Raji (cell line): ENCODE measurements around the gene PHACTR4.

Experiments used
- POLR2A ChIP-seq: IDR thresholded peaks from 2 replicates; pipeline ENCODE4 v1.6.1; 2011; ENCODE audit warnings: low read depth, low read length, control low read depth; ENCODE audit not compliant: insufficient read depth

PHACTR4 gene

DNA sequence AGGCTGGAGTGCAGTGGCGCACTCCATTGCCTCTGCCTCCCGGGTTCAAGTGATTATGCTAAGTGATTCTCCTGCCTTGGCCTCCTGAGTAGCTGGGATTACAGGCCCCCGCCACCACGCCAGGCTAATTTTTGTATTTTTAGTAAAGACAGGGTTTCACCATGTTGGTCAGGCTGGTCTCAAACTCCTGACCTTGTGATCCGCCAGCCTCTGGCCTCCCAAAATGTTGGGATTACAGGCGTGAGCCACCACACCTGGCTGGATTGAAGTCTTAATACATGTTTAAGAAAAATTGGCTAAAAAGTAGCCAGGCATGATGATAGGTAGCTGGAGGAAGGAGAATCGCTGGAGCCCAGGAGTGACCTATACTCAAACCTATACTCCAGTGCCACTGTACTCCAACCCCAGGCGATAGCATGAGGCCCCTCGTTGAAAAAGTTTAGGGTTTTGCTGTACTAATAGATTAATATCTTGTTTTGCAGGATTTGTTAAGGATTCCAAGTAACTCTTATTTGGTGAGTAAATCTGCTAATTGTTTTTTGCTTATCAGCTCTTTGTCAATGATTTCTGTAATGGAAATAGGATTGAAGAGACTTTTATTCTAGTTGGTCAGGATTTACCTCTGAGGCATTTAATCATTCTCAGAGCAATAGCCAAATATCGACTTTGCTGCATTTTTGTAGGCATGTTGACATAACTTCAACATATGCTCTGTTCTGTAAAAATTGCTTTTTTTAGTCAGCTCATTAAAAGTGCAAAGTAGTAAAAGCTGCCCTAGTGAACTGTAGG is 138.3 kb downstream of the PHACTR4 start:
- TF ChIP-seq POLR2A, result no peak

DNA sequence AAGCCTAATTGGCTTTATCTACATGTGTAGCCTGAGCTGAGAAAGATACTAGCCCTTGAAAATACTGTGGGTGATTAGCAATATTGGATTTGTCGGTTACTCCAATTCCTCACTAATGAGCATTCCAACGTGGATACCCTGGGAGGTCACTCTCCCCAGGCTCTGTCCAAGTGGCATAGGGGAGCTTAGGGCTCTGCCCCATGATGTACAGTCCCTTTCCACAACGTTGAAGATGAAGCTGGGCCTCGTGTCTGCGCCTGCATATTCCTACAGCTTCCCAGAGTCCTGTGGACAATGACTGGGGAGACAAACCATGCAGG is 138.9 kb downstream of the PHACTR4 start:
- no peak; the same call in 1 of the 2 replicates for TF ChIP-seq POLR2A

DNA sequence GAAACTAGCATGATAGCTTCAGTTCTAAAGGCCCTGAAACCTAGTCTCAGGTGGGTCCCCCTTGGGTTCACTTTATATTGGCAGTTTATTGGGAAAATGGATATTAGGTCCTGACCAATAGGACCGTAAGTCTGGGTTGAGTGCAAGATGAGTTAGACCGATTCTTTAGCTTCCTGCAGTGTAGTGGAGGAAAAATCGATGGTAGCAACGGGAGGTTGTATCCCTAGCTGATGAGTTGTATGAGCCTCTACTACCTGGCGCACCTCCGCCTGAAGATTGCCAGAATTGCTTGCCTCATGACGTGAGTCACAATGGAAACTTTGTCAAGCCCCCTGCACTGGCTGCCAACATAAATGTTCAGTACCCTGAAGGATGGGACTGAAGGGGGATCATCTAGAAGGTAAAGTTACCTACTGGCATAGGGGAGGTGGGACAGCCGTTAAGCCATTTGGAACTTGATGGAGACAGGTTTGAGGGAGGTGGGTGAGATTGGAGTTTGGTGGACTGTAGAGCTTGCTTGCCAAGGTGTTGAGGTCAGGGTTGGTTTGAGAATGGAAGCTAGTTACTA is 140.2 kb downstream of the PHACTR4 start:
- TF ChIP-seq POLR2A, result no peak; the same call in 1 of the 2 replicates

DNA sequence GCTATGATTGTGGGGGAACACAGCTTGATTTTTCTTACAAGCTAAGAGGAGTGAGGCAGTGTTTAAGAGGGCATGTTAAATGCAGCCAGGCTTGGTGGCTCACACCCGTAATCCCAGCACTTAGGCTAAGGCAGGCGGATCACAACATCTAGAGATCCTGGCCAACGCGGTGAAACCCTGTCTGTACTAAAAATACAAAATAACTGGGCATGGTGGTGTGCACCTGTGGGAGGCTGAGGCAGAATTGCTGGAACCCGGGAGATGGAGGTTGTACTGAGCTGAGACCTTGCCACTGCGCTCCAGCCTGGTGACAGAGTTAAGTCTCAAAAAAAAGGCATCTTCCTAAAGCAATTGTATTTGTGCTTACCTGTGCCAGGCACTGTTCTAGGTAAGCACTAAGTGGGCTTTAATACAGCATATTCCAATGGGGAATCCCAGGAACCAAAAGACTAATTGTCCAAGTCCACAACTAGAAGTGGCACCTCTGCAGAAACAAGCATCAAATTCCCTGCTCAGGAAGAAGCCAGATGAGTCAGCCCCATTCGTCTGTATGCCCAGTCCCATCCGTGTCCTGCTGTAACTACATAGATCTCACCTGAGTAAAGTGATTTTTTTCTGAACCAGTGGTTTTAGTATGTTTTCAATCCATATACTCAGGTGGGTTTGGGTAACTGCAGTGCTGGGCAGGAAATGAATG is 140.9 kb downstream of the PHACTR4 start:
- peak; percentile 70 for TF ChIP-seq POLR2A

DNA sequence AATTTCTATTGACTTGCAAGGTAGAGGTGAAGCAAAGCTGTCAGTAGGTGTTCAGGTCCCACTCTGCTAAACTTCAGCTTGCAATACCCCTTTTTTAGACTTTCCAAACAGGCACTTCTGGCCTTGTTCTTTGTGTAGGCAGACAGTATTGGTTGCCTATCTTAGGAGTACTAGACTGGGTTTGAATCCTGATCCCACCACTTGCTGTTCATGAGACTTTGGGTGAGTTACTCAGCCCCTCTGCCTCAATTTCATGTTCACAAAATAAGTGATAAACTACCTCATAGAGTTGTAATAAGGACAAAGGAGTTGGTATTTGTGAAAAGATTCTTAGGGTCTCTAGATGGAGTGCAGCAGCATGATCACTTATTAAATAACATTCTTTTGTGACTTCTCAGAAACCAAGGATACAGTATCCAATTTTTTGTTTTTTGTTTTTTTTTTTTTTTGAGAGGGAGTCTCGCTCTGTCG is 141.5 kb downstream of the PHACTR4 start:
- TF ChIP-seq POLR2A, result peak; percentile 52; the same call in 1 of the 2 replicates

DNA sequence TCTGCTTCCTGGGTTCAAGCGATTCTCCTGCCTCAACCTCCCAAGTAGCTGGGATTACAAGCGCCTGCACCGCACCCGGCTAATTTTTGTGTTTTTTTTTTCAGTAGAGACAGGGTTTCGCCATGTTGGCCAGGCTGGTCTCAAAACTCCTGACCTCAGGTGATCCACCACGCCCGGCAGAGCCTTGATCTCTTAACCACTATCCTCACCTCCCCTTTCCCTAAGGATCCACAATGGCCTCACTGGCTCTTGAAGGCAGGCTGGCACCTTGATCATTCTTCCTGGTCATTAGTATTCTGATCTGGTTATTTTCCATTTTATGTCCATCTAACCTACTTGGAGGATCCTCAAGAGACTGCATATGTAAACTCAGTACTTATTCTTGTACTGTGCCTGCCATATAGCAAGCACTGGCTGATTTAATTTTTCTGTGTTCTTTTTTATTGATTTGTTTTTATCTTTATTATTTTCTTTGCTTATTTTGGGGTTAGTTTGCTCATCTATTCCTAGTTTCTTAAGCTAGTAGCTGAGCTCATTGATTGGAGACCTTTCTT is 142.6 kb downstream of the PHACTR4 start:
- peak; percentile 20; the same call in 1 of the 2 replicates for TF ChIP-seq POLR2A

DNA sequence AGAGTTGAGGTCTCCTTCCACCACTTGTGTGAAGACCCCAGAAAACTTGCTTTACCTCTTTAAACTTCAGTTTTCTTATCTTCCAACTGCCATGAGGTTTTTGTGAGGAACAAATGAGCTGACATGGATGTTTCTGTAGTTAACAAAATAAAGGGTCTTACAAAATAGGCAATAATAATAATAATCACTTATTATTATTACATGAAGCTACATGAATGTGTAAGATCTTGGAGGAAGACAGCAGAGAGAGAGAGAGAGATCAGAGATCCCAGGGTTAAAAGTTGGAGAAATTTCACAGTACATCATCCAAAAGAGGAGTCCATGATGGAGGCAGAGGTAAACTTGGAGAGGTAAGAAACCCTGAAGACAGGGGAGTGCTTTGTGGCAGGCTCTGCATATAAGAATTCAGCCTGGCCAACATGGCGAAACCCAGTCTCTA is 147.0 kb downstream of the PHACTR4 start:
- no peak for TF ChIP-seq POLR2A

DNA sequence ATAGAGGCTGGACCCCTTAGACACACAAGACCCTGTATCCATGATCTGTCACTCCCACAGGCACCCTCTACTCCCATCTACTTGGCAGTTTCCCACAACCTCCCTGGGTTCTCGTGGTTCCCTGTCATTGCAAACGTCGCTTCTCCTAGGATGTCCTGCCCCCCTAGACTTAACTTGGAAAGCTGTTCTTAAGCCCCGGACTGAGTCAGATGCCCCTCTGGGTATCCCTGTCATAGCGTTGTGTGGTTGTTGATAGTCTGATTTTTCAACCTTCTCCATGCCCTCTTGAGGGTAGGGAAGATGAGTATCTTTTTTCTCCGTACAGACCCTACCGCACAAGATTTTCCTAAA is 148.1 kb downstream of the PHACTR4 start:
- no peak for TF ChIP-seq POLR2A

DNA sequence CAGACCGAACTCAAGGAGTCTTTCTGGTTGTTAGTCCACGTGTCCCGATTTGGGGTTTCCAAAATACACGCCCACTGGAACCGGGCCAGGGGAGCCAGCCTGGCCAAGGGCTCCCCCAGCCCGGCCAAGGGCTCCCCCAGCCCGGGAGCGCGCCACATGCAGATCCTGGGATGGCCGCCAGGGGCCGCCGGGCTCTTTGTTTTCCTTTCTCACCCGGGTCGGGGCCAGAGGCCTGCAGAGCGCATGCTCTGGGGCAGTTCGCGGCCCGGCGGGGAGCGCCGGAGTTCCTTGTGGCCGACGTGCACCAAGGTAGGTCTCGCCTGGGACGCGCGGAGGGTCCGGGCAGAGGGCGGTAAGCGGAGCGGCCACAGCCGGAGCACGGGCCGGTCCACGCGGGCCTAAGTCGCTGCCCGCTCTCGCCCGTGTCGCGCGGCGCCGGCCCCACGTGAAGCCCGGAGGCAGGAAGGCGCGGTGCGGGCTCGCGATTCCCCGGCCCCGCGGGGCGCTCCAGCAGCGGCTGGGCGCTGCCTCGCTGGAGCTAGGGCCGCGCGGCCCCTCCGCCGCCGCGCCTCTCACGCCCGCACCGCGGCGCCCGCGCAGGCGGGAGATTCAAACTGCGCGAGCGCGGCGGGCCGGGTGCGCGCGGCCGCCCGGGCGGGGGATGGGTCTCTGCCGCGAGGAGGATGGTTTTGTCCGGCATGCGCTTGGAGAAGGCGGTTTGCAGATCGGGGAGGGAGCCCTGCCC is 148.6 kb downstream of the PHACTR4 start:
- TF ChIP-seq POLR2A, result peak; percentile 94

DNA sequence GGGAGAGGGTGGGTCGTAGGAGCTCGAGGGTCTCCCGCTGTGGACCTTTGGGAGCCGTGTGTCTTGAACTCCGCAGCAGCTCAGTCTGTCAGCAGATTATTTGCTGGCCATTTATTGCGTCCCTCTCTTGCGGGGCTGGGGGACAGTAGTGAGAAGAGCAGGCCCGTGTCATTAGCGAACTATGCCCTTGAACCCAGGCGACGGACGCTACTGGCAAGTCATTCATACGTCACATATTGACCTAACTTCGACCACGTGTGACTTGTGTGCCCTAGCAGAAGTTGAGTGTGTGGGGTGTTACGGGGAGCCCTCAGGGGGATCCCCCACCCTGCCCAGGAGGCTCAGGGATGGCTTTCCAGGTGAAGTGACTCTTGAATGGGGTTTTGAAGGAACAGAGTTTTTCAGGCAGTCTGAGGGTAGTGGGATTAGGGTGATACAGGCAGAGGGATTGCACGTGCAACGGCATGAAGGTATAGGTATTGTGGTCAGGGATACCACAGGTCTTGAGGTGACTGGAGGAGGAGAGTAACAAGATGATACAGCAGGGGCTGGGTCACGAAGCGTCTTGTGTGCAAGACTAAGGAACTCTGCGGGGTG is 149.3 kb downstream of the PHACTR4 start:
- 0 out of 2 replicates have a peak, but pooled peaks have one; percentile 21 for TF ChIP-seq POLR2A

DNA sequence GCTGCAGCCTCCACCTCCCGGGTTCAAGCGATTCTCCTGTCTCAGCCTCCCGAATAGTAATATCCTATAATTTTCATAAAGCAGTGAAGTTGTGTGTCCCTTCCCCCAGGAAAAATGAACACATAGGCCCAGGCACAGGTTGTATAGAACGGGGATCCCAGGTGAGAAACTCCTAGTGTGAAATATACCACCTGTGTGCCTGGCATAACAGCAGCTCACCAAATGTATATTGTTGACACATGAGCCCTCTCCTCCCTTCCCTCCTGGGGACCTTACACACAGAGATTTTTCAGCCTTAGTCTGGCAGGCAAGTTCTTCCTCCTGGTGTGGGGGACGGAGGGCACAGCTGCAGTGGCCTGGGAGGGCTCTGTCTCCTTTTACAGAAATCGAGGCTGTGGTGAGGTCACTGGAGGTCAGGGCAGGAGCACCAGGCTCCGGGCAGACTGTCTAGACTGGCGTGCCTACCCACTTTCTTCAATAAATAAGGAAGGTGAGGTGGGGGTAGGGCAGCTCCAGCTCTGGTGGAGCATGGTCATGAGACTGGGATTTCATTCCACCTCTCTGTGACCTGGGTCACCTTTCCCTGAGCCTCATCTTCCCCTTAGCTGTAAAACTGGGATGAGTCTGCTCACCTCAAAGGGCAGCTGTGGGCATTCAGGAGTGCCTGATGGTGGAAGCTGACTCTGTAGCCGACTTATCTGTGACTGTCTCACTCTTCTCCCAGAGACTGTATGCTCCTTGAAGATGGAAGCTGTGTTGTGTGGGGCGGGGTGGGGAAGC is 150.6 kb downstream of the PHACTR4 start:
- TF ChIP-seq POLR2A, result no peak

DNA sequence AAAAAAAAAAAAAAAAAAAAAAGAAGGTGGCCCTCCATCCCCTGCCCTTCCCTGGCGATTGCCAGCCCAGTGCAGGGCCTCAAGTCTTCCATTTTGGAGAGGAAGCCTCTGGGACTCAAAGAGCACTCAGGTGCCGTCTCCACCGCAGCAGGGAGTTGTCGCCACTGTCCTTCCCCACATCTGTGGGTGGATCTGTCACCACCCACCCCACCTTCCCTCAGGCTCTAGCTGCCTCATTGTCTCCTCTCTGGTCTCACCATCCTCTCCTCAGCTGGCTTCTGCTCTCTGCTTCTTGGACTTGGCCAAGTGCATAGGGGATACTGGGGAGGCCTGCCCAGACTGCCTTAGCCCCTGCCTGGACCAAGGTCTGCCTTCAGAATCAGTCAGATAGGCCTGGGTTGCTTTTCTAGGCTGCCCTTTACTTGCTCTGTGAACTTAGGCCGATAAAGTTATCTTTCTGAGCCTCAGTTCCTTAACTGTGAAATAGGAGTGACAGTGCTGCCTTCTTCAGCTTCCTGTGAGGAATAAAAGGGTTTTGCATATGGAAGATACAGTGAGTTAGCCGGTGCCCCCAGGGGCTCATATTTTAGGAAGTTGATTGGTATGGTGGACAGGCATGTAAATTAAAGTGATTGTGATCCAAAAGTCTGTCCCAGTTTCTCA is 152.1 kb downstream of the PHACTR4 start:
- TF ChIP-seq POLR2A, result no peak

DNA sequence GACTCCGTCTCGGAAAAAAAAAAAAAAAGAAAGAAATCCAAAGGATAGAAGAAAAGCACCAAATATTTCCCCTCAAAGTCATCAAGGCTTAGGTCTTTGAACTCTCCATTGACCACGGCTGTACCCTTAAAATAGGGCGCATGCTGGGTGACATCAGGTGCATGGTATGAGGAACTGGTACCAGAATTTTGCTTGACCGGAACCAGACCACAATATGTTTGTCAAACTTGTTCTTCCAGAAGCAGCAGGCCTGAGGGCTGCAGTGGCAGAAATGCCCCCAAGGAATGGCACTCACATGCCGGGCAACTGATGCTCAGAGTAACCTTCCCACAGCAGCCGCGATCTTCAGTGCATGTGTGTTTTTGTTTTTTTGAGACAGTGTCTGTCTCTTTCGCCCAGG is 157.3 kb downstream of the PHACTR4 start:
- no peak for TF ChIP-seq POLR2A
